ENCODE data around the gene GCG.

The GCG gene

GRCh38 chr2:162149940-162150339 lies 2.1 kb downstream of the GCG start:
- no peak for DNase-seq (ENCODE audit: low read depth in 1 of 2, low spot score in 1 of 2)
- Histone ChIP-seq H3K27ac (replicated peaks) (no peak overlapping the region), H3K4me3 (replicated peaks; ENCODE audit: insufficient read depth, low read length) (no peak overlapping the region), H3K27me3 (ENCODE audit: insufficient read depth, poor library complexity, severe bottlenecking) (peaks cover 18% of the 10 kb centered on the region)
- TF ChIP-seq SPI1 (IDR thresholded peaks at IDR 0.05; ENCODE audit: borderline replicate concordance, low read depth): no peak
- TF ChIP-seq POLR2AphosphoS5 (IDR thresholded peaks at IDR 0.05; ENCODE audit: low read depth): no peak
- TF ChIP-seq, protein P1, sequence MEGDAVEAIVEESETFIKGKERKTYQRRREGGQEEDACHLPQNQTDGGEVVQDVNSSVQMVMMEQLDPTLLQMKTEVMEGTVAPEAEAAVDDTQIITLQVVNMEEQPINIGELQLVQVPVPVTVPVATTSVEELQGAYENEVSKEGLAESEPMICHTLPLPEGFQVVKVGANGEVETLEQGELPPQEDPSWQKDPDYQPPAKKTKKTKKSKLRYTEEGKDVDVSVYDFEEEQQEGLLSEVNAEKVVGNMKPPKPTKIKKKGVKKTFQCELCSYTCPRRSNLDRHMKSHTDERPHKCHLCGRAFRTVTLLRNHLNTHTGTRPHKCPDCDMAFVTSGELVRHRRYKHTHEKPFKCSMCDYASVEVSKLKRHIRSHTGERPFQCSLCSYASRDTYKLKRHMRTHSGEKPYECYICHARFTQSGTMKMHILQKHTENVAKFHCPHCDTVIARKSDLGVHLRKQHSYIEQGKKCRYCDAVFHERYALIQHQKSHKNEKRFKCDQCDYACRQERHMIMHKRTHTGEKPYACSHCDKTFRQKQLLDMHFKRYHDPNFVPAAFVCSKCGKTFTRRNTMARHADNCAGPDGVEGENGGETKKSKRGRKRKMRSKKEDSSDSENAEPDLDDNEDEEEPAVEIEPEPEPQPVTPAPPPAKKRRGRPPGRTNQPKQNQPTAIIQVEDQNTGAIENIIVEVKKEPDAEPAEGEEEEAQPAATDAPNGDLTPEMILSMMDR (IDR thresholded peaks at IDR 0.05; ENCODE audit: insufficient read depth, low read length): no peak
- TF ChIP-seq, protein P2, sequence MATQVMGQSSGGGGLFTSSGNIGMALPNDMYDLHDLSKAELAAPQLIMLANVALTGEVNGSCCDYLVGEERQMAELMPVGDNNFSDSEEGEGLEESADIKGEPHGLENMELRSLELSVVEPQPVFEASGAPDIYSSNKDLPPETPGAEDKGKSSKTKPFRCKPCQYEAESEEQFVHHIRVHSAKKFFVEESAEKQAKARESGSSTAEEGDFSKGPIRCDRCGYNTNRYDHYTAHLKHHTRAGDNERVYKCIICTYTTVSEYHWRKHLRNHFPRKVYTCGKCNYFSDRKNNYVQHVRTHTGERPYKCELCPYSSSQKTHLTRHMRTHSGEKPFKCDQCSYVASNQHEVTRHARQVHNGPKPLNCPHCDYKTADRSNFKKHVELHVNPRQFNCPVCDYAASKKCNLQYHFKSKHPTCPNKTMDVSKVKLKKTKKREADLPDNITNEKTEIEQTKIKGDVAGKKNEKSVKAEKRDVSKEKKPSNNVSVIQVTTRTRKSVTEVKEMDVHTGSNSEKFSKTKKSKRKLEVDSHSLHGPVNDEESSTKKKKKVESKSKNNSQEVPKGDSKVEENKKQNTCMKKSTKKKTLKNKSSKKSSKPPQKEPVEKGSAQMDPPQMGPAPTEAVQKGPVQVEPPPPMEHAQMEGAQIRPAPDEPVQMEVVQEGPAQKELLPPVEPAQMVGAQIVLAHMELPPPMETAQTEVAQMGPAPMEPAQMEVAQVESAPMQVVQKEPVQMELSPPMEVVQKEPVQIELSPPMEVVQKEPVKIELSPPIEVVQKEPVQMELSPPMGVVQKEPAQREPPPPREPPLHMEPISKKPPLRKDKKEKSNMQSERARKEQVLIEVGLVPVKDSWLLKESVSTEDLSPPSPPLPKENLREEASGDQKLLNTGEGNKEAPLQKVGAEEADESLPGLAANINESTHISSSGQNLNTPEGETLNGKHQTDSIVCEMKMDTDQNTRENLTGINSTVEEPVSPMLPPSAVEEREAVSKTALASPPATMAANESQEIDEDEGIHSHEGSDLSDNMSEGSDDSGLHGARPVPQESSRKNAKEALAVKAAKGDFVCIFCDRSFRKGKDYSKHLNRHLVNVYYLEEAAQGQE (IDR thresholded peaks at IDR 0.05; ENCODE audit: insufficient replicate concordance, low read depth): no peak
- TF ChIP-seq GABPA (IDR thresholded peaks at IDR 0.05; ENCODE audit: low read depth): no peak

DNA sequence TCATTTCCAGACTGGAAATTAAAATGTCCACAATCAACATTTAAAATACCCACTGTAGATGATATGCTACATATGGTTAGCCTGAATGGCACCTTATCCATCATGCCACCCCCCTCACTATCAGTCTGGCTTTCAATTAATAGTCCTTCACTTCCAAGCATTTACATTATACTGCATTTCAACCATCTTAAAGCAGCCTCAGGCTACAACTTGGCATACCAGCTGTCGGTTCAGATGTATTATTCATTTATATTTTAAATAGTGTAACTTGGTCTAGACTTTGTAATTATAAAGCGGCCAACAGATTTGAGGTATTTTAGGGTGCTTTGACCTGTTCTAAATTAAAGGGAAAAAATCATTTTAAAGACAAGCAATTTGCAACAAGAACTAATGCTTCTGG lies 2.6 kb downstream of the GCG start:
- no peak for DNase-seq (ENCODE audit: low read depth in 1 of 2, low spot score in 1 of 2)
- no peak overlapping the region for H3K27ac ChIP-seq (replicated peaks)
- H3K4me3 ChIP-seq (replicated peaks; ENCODE audit: insufficient read depth, low read length): no peak overlapping the region
- TF ChIP-seq SPI1 (IDR thresholded peaks at IDR 0.05; ENCODE audit: borderline replicate concordance, low read depth): no peak
- TF ChIP-seq, protein P2 (IDR thresholded peaks at IDR 0.05; ENCODE audit: insufficient replicate concordance, low read depth): no peak
- TF ChIP-seq GABPA (IDR thresholded peaks at IDR 0.05; ENCODE audit: low read depth): no peak
- TF ChIP-seq POLR2AphosphoS5 (IDR thresholded peaks at IDR 0.05; ENCODE audit: low read depth): no peak
- TF ChIP-seq, protein P1 (IDR thresholded peaks at IDR 0.05; ENCODE audit: insufficient read depth, low read length): no peak
- H3K27me3 ChIP-seq (ENCODE audit: insufficient read depth, poor library complexity, severe bottlenecking): peaks cover 18% of the 10 kb centered on the region

DNA sequence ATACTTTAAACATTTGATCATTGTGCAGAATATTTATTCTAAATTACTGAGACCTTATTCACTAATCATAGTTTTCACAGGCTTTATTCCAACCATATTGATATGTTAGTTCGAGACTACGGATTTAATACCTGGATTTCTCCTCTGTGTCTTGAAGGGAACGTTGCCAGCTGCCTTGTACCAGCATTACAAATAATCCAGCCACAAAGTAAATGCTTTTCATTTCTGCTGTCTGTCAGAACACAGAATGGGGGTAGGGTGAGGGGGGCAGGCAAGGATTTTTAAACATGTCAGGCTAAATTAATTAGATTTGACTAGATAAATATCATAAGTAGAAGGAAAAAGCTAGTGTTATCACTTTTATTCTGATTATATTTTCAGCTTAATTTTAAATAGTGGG lies 3.1 kb downstream of the GCG start:
- Histone ChIP-seq H3K4me3 (replicated peaks; ENCODE audit: insufficient read depth, low read length) (no peak overlapping the region), H3K27me3 (ENCODE audit: insufficient read depth, poor library complexity, severe bottlenecking) (peaks cover 18% of the 10 kb centered on the region), H3K27ac (replicated peaks) (no peak overlapping the region)
- no peak for TF ChIP-seq GABPA (IDR thresholded peaks at IDR 0.05; ENCODE audit: low read depth)
- no peak for TF ChIP-seq SPI1 (IDR thresholded peaks at IDR 0.05; ENCODE audit: borderline replicate concordance, low read depth)
- TF ChIP-seq, protein P1 (IDR thresholded peaks at IDR 0.05; ENCODE audit: insufficient read depth, low read length): no peak
- no peak for TF ChIP-seq POLR2AphosphoS5 (IDR thresholded peaks at IDR 0.05; ENCODE audit: low read depth)
- TF ChIP-seq, protein P2 (IDR thresholded peaks at IDR 0.05; ENCODE audit: insufficient replicate concordance, low read depth): no peak
- DNase-seq (ENCODE audit: low read depth in 1 of 2, low spot score in 1 of 2): no peak
